ENCODE results near the gene TRPM4. TPM values are rescaled to one million over a fixed set of nuclear protein-coding genes. Genes with fewer than 3 reads are reported as not detected.

TRPM4 gene
- total RNA-seq, result under 1 TPM in 1 of 3 donors, not detected in 2; 0.20 TPM
- total RNA-seq (2013), result 0.32 TPM

GRCh38 chr19:49157445-49158224, at the start of gene TRPM4:
TSS of gene TRPM4 (plus strand) at chr19:49157792. CDS start at chr19:49157867, 75 bp downstream.
- Histone ChIP-seq H3K27ac (ENCODE audit: low read length) (no peak within 1 kb of the TSS), H3K4me1 (ENCODE audit: control insufficient read depth, insufficient read depth, low read length) (peaks cover 8% of the 10 kb centered on the region), H3K9me3 (ENCODE audit: control insufficient read depth, insufficient read depth, low read length) (no peaks in the 10 kb centered on the region), H3K36me3 (ENCODE audit: control insufficient read depth, insufficient read depth, low read length) (no peaks in the 10 kb centered on the region), H3K4me3 (ENCODE audit: low read length) (no peak within 1 kb of the TSS), H3K27me3 (ENCODE audit: control insufficient read depth, insufficient read depth, low read length) (peaks cover 9% of the 10 kb centered on the region)
- peaks cover 7 to 17% of the 10 kb centered on the region in 2 donors for H3K4me1 Mint-ChIP-seq
- 2% methylated on average over 41 of the region's 41 CpGs for WGBS (ENCODE audit: insufficient coverage)
- H3K27me3 Mint-ChIP-seq (ENCODE audit: low read depth in 2 of 2), result peaks cover 35 to 53% of the 10 kb centered on the region in 2 donors
- intact Hi-C loops (cut with micrococcal nuclease), result no loop called here
- DNase-seq, result peak in 1 of 2 donors; percentile 38
- no peaks in the 10 kb centered on the region for H3K9me3 Mint-ChIP-seq
- peaks cover 7% of the 10 kb centered on the region for H3K36me3 Mint-ChIP-seq
- no peak for TF ChIP-seq CTCF (IDR thresholded peaks at IDR 0.05)
- peak; percentile 21 to 46 (median 40) for ATAC-seq
- no peak within 1 kb of the TSS for H3K27ac Mint-ChIP-seq
- peak within 1 kb of the TSS; percentile 54 for H3K4me3 Mint-ChIP-seq

- H3K27me3 Mint-ChIP-seq (ENCODE audit: low read depth in 2 of 2), result no peaks in the 10 kb centered on the region
- no peaks in the 10 kb centered on the region for H3K9me3 Mint-ChIP-seq
- ATAC-seq (no peak), DNase-seq (no peak)
- H3K36me3 Mint-ChIP-seq, result peaks cover 11% of the 10 kb centered on the region
- H3K4me3 Mint-ChIP-seq, result no peak overlapping the region
- H3K4me1 ChIP-seq (ENCODE audit: control insufficient read depth, insufficient read depth, low read length), result peaks cover 10% of the 10 kb centered on the region
- H3K27ac ChIP-seq (ENCODE audit: low read length), result no peak overlapping the region
- H3K4me3 ChIP-seq (ENCODE audit: low read length), result no peak overlapping the region
- peaks cover 19 to 31% of the 10 kb centered on the region in 2 donors for H3K4me1 Mint-ChIP-seq
- TF ChIP-seq CTCF (IDR thresholded peaks at IDR 0.05), result no peak
- intact Hi-C loops (cut with micrococcal nuclease), result no loop called here
- H3K36me3 ChIP-seq (ENCODE audit: control insufficient read depth, insufficient read depth, low read length), result peaks cover 34% of the 10 kb centered on the region
- H3K27me3 ChIP-seq (ENCODE audit: control insufficient read depth, insufficient read depth, low read length), result no peaks in the 10 kb centered on the region
- H3K27ac Mint-ChIP-seq, result no peak overlapping the region
- whole genome bisulfite sequencing (ENCODE audit: insufficient coverage), result 94% methylated on average over 5 of the region's 5 CpGs
- H3K9me3 ChIP-seq (ENCODE audit: control insufficient read depth, insufficient read depth, low read length), result no peaks in the 10 kb centered on the region
Measured at GRCh38 chr19:49109051-49109450, 48.5 kb upstream of the TRPM4 start.

GRCh38 chr19:49109569-49110233, 47.9 kb upstream of the TRPM4 start:
- H3K9me3 Mint-ChIP-seq, result no peaks in the 10 kb centered on the region
- intact Hi-C loops (cut with micrococcal nuclease), result no loop called here
- H3K27ac Mint-ChIP-seq, result no peak overlapping the region
- H3K9me3 ChIP-seq (ENCODE audit: control insufficient read depth, insufficient read depth, low read length), result no peaks in the 10 kb centered on the region
- no peak for TF ChIP-seq CTCF (IDR thresholded peaks at IDR 0.05)
- 97% methylated on average over 8 of the region's 8 CpGs for WGBS (ENCODE audit: insufficient coverage)
- H3K36me3 Mint-ChIP-seq, result peaks cover 11% of the 10 kb centered on the region
- no peaks in the 10 kb centered on the region for H3K27me3 Mint-ChIP-seq (ENCODE audit: low read depth in 2 of 2)
- no peaks in the 10 kb centered on the region for H3K27me3 ChIP-seq (ENCODE audit: control insufficient read depth, insufficient read depth, low read length)
- ATAC-seq, result no peak
- no peak overlapping the region for H3K4me3 ChIP-seq (ENCODE audit: low read length)
- H3K4me1 Mint-ChIP-seq, result peaks cover 19 to 32% of the 10 kb centered on the region in 2 donors
- H3K36me3 ChIP-seq (ENCODE audit: control insufficient read depth, insufficient read depth, low read length), result peaks cover 30% of the 10 kb centered on the region
- no peak for DNase-seq
- no peak overlapping the region for H3K4me3 Mint-ChIP-seq
- H3K27ac ChIP-seq (ENCODE audit: low read length), result no peak overlapping the region
- H3K4me1 ChIP-seq (ENCODE audit: control insufficient read depth, insufficient read depth, low read length), result peaks cover 12% of the 10 kb centered on the region

Measured in natural killer cell (primary cell).